Non-pigmented ciliary epithelial cell (primary cell): ENCODE data around the gene NKD2.
"Not testable (repeated sequence)": the region's sequence is repeated elsewhere in the genome, so short reads cannot be mapped to it uniquely, and the experiment has no call there.

Source experiments
- DNase-seq: peaks from one replicate; pipeline ENCODE4 v3.0.0-alpha.2; 2010; ENCODE audit warnings: low read depth

NKD2 gene

DNA sequence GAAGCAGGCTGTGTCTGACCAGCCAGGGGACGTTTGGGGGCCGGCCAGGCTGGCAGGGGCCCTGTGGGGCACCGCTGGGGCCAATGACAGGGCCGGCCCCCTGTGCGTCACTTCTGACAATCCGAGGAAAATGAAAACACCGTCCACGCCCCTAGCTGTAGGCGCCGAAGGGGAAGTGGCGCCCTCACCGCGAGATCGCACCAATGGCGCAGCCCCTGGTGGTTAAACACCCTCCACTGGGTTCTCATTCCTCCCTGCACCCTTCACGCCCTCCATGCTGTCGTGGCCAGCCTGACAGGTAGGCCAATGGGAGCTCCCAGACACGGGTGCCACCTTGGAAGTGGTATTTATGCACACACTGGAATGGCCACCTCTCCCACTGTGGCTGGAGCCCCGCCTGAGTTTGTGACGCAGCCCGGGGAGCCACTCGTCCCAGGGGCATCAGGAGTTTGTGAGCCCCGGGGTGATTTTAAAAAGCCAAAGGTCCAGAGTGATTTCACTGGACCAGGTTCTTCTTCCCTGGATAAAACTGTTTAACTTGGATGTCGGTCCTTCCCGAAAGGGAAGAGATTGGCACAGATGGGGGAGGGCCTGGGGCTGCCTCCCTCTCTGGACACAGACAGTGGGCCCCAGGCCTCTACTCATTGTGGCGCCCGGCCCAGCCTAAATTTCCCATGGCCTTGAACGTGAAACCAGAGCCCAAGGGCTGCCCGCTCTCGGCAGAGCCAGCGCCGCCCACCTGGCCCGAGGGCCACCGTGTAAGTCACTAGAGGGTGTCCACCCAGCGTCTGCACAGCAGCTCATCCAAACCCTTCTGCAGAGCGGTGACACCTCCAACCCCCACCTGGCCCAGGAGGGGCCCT lies 49.7 kb downstream of the NKD2 start:
- DNase-seq: no peak

DNA sequence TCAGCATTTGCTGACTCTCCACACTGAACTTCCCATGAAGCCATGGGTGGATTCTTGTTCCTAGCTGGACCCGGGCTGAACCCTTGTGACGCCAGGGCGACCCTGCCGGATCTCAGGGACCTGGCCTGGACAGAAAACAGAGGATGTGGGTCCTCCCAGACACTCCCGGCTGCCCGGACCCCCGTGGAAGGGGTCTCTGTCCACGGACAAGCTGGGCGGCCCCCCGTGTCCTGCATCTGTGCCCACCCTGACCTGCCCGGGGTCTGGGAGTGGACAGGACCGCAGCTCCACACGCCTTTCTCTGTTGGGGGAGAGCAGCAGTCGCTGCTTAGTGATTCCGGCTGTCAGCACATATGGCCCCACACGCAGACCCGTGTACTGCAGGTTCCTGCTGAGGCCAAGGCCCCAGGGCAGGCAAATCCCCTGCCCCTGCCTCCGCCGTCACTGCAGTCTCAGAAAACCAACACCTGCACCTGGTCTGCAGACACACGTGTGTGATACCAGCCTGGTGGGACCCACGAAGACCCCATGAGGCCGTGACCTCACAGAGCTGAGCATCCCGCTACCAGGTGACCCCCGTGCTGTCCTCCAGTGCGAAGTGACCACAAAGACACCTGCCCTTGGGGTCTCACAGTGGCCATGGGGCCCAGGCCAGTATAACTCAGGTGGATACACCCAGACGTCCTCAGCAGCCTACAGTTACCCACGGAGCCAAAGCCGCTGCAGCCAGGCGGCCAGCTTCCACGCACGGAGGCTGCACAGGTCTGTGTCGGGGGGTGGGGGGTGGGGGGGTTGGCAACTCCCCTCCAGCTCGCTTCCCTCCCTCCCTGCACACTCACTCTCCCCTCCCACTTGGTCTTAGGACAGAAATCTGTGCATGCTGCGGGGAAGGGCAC lies 50.6 kb downstream of the NKD2 start:
- no peak for DNase-seq

- DNase-seq: no peak
These were observed 51.3 kb downstream of the NKD2 start for GRCh38 chr5:1059884-1060263.

- DNase-seq: no peak
These were observed 52.0 kb downstream of the NKD2 start for GRCh38 chr5:1060535-1060981.

- not testable (repeated sequence) for DNase-seq
These were observed 52.7 kb downstream of the NKD2 start for GRCh38 chr5:1061292-1061691.

DNA sequence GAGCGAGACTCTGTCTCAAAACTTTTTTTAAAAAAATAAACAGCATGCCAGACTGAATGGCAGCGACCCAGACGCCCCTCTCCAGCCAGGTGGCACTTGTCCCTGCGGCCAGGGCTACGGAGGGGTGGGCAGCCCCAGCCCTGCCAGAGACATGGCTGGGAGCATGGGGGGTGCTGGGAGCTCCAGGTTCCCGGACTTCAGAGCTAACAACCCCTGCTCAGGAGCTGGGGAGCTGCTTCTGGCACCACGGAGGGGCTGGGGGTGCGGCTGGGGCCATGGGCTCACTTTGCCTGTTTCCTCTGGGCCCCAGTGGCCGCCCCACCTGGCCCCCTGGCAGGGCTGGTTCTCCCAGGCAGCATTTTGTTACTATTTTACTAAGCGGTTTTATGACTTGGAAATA lies 53.3 kb downstream of the NKD2 start:
- no peak for DNase-seq

DNA sequence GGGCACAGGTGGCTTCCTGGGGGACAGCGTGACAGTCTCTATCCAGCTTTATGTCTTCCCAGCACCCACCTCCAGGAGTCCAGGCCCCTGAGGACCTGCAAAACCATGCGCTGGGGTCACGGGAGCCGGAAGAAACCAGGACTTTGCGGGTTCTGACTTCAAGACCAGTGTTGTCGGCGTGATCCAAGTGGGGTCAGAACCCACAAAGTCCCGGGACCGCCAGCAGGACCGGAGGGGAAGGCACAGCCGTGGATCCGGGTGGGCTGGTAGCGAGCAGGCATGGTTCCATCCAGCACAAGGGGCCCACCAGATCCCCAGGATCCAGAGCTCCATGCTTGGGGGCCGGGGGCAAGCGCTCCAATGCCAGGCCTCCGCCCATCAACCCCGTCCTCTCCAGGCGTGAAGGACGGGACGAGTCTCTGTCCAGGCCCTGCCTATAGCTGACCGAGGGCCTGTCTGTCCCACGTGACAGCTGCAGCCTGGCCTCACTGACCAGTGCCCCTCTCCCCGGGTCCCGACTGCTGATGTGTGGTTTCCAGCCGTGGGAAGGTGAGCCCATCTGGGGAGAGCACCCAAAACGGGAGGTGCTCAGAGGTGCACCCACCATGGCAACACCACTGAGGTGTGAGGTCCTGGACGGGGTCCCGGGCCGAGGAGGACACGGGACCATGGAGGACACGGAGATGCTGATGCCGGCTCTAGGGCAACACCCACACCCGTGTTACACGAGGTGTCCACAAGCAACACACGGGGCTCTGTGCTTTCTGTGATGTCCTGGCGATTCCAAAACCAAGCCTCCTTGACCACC lies 54.4 kb downstream of the NKD2 start:
- no peak for DNase-seq

DNA sequence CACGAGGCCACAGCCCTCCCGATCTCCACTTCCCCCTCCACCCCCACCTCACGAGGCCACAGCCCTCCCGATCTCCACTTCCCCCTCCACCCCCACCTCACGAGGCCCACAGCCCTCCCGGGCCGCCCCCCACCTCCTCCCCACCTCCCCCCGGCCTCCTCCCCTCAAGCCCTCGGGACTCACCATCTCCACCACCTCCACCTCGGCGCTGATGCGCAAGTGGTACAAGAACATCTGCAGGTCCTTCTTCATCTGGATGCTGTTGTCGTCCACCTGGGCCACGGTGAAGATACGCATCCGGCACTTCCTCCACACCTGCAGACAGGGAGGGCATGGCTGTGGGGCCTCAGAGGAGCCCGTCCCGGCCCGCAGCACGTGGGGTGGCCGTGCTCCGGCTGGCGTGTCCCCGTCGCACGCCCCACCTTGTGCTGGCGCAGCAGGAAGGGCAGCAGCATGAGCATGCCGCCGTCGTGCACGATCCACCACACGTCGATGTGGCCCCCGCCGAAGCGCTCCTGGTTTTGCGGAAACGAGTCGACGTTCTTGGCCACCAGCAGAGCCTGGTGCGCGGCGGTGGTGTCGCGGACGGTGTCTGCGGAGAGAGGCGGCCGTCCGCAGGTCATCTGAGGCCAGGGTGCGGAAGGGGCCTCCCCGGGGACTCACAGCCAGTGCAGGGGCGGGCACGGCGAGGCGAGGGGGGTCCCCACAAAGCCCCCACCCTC lies 55.2 kb downstream of the NKD2 start:
- no peak for DNase-seq

GRCh38 chr5:1064383-1065142 lies 56.0 kb downstream of the NKD2 start:
- no peak for DNase-seq

GRCh38 chr5:1065143-1065750 lies 56.6 kb downstream of the NKD2 start:
- DNase-seq: no peak

DNA sequence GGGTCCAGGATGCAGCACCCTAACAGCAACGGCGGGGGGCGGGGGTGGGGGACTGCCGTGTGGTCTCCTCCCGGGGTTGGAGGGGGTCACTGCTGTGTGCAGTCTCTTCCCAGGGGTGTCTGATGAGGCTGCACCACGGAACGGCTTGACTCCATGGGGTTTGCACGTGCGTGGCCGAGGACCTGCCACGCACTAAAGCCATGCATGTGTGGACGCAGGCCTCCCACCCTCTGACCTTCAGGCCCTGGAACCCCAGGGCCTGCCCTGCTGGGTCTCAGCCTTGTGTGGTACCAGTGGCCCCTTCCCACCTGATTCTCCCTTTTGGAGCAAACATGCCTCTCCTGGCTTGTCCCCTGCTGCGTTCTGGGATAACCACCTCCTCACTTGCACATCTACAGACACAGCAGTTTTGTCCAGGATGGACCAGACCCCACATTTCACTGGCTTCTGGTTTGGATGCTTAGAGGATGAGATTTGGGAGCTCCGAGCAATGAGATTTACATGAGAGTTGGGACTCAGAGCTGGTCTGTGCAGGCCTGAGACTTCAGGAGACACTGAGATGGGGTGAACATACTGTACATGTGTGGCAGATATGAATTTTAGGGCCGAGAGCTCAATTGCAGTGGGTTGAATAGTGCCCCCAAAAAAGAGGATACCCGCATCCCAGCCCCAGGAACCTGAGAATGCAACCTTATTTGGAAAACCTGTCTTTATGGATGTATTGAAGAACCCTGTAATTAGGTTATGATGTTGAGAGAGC lies 57.5 kb downstream of the NKD2 start:
- no peak for DNase-seq

GRCh38 chr5:1066676-1067075 lies 58.1 kb downstream of the NKD2 start:
- DNase-seq: no peak

DNA sequence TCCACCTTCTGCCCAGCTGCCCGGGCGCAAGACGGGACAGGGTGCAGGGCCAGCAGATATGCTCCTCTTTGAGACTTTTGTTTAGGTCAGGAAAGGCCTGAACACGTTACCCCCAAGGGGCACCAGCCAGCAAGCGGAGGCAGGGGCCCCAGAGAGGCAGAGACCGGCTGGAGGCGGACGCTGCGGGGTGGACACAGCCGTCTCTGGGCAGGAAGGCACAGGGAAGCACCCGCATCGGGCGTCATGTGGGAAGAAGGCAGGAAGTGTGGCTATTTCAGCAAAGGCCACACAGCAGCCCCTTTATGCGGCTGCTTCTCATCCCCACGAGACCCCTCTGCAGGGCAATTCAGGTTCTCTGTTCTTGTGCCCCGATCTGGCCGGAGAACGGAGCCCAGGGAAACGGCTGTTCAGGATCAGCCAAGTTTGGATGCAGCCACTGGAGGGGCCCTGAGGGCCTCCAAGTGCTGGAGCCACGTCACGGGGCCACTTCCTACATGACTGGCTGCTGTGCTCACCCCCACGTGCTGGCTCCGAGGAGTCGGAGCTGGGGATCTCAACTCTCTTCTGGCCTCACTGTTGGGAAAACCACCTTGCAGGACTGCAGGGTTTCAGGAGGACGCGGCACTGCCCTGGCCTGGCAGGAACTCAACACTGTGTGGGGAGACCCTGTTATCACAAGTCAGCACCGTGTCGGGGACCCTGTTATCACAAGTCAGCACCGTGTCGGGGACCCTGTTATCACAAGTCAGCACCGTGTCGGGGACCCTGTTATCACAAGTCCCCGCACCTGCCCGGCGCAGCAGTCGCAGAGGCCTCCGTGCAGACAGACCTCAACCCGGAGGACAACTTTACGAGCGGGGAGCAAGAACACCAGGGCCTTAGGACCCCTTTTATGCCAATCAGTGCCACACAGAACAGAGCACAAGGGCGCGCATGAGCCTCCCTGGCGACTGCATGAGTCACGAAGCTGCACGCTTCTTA lies 58.8 kb downstream of the NKD2 start:
- DNase-seq: no peak

DNA sequence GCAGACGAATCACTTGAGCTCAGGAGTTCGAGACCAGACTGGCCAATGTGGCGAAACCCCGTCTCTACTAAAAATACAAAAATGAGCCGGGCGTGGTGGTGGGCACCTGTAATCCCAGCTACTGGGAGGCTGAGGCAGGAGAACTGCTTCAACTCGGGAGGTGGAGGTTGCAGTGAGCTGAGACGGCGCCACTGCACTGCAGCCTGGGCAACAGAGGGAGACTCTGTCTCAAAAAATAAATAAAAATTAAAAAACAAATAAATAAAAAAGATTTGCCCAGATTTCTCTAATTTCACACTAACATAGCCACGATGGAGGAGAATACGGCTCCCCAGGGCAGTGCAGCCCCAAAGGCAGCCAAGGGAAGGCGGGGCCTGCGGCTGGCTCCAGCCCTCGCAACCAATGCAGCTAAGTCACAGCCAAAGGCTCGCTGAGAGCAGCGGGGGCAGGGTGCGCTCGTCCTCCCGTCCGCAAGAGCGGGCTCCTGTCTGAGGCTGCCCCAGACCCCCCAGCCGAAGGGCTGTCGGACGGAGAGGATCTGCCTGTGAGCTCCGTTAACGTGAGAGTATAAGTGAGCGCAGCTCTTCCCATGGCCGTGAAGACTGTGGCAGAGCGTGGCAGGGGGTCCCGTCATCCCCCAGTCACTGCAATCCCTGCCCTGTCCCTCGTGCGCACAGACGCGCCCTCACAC lies 59.7 kb downstream of the NKD2 start:
- no peak for DNase-seq

GRCh38 chr5:1068895-1069719 lies 60.5 kb downstream of the NKD2 start:
- no peak for DNase-seq

DNA sequence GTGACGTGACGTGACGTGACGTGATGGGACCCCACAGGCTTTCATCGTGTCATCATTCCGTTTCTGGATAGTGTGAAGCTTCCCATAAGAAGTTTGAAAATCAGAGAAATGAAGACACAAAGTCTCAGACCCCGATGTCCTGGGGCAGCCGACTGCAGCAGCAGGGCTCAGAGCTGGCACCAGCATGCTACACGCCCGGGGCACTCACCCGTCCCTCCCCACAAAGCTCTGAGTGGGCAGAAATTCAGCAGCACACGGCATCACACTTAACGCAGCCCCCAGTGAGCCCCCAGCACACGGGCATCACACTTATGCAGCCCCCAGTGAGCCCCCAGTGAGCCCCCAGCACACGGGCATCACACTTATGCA lies 61.1 kb downstream of the NKD2 start:
- DNase-seq: no peak
